HG03354 (cell line): ENCODE data around the gene VPS4A.

Source experiments
- ATAC-seq: cut with Tn5 transposase; IDR thresholded peaks from one replicate; pipeline ENCODE4 v1.9.1; 2021; ENCODE audit warnings: mild to moderate bottlenecking; ENCODE audit not compliant: unreplicated experiment, poor library complexity, severe bottlenecking

VPS4A gene

DNA sequence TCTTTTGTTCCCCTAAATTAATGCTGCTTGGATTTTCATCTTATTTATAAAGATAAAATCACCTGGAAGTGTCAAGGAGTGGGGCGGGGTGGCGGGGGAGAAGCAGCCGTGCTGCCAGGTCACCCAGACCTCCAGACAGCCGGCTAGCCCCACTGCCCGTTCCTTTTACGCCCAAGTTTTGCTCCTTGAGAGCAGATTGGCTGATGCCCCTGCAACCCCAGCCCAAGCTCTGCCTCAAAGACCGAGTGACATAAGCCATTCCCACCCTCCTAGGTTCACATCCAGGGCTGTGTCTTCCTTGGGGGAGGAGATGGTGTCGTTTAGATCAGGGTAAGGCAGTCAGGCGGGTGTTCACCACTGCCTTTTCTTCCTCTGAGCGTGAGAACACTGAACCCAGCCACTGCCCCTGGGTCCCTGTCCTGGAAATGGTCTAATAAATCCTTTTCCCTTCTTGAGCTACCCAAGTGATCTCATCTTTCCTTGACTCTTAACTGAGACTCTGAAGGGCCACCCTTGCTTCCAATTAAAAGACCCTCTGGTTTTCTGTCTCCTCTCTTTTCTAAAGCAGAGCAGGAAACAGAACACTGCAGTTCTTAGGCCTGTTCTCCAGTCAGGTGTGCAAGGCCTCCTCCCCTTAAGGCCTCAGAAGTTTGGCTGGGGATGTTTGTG is 13.6 kb downstream of the VPS4A start:
- no peak for ATAC-seq

DNA sequence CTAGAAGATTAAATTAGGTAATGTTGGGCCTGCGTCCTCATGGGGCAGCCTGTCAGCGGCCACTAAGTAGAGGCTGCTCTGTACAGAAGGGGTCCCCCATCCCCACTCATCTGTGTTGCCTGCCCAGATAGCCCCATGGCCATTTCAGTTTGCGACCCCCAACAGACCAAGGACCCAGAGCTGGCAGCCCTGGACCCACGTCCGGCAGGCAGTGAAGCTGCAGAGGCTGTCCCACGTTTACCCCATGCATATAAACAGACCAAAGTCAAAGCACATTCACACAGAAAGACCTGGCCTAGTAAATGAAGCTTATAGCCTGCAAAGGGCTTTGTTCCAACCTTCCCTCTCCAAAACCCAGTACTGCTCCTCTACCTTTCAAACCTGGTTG is 14.6 kb downstream of the VPS4A start:
- no peak for ATAC-seq

DNA sequence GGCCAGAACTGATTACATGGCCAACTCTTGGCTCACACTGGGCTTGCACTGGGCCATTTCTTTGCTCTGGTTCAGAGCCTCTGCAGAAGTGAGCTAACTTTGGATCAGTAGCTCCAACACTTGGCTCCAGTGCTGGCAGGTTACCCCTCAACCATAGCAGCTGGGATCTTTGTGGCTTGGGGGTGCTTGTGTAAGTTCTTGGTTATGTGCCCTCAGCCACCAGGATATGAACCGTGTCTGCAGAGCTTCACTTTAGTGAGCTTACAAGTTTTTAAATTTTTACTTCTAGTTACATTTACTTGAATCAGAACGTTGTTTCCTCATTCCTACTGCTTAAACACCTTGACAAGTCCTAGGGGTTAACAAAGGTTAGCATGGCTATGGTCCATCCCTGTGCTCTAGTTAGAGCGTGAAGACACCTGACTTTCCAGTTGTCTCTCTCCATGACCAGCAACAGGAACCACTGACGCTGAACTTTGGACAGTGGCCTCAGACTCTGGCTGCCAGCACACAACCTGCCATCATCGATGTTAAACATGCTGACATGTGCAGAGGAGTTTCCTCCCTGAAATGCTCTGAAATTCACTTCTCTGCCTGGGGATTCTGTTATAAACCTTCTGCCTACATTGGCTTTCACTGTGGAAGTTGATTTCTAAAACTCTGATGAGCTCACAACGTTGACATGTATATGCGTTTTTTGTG is 15.2 kb downstream of the VPS4A start:
- no peak for ATAC-seq

DNA sequence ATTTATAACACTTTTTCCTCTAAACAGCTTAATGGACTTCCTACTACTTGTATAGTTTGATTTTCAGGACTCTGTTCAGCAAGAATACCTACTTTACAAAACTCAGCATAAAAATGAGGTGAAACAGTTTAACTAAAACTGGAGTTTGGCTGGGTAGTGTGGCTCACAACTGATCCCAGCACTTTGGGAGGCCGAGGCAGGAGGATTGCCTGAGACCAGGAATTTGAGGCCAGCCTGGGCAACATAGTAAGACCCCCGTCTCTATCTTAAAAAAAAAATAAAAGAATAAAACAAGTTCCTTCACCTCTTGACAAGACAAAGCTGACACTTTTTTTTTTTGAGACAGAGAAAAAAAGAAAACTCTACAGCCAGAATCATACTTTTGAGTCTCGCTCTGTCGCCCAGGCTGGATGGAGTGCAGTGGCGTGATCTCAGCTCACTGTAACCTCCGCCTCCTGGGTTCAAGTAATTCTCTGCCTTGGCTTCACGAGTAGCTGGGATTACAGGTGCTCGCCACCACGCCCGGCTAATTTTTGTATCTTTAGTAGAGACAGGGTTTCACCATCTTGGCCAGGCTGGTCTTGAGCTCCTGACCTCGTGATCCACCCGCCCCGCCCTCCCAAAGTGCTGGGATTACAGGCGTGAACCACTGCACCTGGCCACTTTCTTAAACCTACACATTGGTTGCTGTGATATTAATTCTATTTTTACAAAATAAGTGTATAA is 16.6 kb downstream of the VPS4A start:
- ATAC-seq = no peak

DNA sequence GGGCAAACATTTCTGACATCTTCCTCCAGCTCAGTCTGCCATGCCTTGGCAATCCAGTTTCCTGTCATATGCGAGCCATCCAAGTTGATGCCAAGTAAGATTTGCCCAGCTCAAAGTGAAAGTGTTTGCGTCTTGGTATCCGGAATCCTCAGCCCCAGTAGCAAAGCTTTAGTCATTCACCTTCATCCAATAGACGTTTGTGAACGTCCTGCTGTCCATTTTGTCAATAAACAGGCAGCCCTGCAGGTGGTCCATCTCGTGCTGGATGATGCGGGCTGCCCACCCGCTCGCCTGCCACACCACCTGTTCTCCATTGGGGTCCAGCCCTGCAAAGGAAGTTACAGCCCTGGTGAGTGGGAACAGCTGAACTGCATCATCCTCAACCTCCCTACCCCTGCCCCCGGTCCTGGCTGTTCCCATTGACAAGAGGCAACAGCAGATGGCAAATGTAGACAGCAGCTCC is 17.7 kb downstream of the VPS4A start:
- ATAC-seq = no peak

DNA sequence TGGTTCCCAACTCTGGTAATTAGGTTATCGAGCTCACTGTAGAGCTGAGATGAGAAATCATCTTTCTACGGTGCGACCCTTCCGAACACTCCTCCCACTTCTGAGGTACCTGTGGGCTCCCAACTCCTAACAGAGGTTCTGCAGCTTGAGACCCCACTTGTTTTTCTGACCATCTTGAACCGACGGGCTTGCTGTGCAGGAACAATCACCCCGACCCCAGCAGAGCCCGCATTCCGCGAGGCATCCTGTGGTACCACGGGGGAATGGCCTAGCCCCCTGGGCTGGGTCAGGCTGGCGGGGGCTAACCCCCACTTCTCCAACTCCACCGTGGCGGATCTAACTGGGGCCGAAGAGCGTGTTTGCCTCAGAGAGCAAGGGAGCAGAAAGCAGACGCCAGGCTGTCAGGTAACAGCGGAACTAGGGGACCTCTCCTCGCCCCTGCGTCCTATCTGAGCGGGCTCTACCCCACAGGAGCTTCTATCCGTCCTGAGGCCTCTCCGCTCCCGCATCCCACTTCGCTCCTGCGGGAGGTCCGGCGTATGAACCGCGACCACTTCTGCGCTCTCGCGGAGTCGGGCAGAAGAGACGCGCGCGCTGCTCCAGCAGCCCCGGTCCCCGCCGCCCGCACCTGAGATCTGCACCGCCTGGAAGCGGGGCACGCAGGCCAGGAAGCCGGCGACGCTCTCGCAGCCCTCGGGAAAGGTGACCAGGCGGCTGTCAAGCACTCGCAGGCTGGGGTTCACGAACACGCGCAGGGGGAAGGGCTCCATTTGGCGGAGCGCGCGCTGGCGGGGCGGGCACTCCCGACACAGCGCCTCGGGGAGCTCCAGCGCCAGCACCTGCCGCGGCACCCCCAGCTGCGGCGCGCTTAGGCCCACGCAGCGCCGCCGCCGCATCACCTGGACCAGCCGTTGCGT is 18.5 kb downstream of the VPS4A start:
- peak; percentile 52 for ATAC-seq

DNA sequence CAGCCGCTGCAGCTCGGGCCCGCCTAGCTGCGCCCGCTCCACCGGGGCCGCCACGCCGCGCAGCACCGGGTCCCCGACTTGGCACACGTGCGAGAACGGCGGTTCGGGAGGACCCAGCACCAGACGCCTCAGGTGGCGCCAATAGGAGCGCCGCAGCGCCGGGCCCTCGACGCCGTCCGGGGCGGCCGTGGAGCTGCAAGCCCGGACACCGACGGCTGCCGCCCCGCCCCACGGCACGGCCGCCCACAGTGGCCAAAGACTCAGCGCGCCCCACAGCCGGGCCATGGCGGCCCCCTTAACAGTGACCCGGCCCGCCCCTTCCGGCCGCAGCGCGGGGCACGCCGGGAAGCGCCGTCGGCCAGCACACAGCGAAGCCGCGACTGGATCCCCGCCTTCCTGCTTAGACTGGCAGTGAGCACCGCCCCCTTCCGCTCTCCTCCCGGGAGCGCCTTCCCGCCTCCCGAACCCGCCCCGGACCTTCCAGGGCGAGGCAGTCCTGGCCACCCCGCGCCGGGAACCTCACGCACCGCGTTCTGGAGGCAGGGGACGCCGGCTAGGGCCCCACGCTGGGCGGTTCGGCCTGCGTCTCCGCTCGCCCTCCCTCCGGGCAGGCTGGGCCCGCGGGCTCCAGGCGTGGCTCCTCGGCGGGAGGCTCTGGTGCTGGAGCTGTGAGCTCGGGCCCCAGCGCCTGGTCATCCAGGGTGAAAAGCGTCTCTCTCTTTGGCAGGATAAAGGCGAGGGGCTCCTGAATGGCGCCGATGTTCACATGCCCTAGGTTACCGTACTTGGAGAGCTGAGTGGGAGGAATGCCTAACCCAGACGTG is 19.3 kb downstream of the VPS4A start, which contains the start of gene PDF:
TSS of gene PDF (minus strand) at position 303 of the 824 bp plus-strand sequence. CDS start at position 285, 18 bp downstream.
- ATAC-seq = peak; percentile 95

DNA sequence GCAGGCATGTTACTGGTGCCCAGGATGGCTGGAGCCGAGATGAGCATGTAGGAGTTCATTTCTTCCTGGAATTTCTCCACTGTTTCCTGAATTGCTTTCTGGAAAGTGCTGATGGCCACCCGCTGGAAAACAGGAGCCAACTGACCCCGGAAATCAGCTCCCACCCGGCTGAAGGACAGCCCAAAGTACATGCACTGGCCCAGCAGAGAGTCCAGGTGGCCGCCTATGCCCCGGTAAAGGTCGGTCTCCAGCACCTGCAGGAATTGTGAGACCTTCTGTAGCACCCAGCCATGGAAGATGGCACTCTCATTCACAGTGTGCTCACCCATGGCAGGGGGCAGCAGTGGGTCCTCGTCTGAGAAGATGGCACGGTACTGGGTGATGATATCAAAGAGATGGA is 23.5 kb downstream of the VPS4A start:
- no peak for ATAC-seq

DNA sequence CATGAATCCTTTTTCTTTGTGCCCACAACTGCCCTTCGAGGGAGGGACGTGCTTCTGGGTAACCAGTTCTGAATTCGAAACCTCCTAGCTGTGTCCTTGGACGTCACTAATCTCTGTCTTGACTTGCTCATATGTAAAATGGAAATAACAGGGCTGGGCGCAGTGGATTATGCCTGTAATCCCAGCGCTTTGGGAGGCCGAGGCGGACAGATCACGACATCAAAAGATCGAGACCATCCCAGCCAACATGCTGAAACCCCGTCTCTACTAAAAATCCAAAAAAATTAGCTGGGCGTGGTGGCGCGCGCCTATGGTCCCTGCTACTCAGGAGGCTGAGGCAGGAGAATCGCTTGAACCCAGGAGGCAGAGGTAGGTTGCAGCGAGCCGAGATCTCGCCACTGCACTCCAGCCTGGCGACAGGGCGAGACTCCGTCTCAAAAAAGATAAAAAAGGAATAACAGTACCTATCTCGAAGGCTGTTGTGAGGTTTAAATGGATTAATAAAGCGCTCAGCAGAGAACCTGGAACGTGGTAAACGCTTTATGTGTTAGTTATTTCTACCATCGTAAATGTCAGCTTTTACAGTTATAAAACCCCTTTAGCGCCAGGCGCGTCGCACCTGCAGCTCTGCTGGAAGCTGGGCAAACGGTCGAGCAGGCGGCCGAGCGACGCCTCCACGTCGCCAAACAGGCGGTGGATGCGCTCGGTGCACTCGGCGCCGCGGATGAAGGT is 27.6 kb downstream of the VPS4A start:
- no peak for ATAC-seq

DNA sequence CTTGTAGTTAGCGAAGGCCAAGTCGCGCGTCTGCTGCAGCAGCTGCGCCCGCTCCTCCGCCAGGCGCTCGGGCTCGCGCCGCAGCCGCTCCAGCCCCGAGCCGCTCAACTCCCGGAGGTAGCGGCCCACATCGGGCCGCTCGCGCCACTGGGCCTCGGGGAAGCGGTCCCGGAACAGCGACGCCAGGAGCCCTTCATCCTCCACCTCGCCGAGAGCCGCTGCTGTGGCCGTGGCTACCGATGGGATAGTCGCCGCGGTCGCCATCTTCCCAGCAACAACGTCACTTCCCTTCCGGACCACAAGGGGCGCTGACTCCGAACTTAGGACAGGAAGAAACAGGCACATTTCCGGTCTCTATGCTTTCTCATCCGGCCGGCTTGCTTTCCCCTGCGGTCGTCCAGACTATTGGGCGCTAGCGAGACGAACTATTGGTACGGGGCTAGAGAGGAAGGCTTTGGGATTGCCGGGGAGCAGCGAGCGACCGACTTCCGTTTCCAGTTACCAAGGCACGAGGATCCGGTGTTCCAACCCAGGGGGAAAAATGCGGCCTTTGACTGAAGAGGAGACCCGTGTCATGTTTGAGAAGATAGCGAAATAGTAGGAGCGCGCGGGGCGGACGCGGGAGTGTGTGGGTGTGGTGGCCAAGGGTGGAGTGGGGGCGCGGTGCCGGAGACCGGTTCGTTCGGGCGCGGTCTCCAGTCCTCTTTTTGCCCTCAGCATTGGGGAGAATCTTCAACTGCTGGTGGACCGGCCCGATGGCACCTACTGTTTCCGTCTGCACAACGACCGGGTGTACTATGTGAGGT is 28.3 kb downstream of the VPS4A start, which contains the start of the genes COG8 and NIP7:
TSS of gene COG8 (minus strand) at position 276 of the 806 bp plus-strand sequence. CDS start at position 264, 12 bp downstream.
TSS of gene NIP7 (plus strand) at position 484 of the 806 bp plus-strand sequence. CDS start at position 542, 58 bp downstream.
- ATAC-seq = peak; percentile 93

DNA sequence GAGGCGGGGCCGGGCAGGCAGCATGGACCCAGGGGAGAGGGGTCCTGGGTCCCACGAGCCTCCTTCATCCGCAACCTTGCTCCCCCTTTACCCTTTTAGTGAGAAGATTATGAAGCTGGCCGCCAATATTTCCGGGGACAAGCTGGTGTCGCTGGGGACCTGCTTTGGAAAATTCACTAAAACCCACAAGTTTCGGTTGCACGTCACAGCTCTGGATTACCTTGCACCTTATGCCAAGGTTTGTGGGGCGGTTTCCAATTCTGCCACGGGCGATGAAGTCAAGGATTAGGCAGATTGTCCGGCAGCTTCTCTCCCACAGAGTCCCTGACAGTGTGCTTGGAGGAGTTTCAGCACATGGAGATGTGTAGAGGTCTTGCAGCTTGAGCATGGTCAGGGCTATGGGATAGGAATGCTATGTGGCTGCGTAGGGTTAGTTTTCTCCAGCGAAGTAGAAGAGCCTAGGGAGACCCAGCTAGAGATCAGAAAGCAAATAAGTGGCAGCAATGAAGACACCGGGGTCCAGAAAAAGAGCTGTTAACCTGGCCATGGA is 29.0 kb downstream of the VPS4A start:
- ATAC-seq = no peak

DNA sequence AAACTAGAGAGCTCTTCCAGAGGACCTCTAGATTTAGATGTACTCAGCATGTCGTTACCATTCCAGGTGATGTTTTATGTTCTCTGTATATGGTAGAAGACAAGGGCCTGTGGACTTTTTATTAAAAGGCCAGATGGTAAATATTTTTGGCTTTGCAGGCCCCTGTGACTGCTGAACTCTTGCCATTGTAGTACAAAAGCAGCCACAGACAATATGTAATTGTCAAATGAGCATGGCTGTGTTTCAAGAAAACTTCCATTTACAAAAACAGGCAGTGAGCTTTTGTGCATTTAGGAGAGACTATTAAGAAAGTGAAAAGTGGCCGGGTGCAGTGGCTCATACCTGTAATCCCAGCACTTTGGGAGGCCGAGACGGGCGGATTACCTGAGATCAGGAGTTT is 33.0 kb downstream of the VPS4A start:
- ATAC-seq = no peak

DNA sequence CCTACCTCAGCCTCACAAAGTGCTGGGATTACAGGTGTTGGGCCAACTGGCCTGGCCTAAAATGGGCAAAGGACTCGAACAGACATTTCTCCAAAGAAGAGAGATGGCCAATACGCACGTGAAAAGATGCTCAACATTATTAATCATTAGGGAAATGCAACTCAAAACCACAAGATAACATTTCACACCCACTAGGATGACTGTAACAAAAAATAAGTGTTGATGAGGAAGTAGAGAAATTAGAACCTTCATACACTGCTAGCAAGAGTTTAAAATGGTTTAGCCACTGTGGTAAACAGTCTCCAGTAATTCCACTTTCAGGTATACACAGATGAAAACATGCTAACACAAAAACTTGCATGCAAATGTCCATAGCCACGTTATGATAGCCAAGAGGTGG is 34.8 kb downstream of the VPS4A start:
- ATAC-seq = no peak

DNA sequence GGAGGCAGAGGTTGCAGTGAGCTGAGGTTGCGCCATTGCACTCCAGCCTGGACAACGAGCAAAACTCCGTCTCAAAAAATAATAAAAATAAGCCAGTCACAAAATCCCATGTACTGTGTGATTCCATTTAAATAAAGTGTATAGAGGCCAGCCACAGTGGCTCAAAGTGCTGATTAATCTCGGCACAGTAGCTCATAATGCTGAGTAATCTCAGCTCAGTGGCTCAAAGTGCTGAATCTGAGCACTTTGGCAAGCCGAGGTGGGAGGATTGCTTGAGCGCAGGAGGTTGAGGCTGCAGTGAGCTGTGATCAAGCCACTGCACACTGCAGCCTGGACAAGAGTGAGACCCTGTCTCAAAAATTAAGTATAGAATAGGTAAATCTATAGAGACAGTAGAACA is 35.5 kb downstream of the VPS4A start:
- no peak for ATAC-seq

DNA sequence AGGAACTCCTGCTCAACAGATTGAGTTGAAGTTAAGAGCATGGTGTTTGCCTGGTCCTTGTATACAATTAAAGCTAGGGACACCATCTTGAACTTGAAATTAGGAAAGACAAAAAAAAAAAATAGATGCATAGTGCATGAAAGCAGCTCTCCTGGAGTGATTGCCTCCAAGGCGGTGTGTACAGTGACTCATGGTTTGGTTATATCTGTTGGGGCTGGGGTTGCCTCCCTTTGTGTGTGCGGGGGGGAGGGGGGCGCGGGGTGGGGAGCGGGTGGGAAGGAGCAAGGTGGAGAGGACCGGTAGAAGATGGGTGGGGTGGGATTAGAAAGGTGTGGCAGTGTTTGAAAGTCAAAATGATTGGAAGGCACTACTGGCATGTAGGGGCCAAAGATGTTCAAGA is 37.1 kb downstream of the VPS4A start:
- no peak for ATAC-seq

DNA sequence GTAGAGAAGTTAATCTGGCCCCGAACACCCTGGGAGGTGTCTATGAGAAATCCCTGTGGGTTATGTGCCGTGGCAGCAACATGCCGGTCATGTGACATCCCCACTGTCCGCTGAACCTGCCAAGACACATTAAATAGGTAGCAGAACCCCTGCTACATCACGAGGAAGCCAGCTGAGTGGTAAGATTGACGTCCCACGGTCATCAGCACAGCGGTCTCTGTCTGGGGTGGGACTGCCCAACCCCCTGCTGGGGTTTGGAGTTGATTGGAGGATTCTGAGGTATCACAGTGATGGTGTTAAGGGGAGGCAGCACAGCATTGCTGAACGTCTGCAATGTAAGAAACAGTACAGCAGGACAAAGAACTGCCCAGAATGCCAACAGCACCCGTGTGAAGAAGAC is 38.4 kb downstream of the VPS4A start:
- no peak for ATAC-seq

DNA sequence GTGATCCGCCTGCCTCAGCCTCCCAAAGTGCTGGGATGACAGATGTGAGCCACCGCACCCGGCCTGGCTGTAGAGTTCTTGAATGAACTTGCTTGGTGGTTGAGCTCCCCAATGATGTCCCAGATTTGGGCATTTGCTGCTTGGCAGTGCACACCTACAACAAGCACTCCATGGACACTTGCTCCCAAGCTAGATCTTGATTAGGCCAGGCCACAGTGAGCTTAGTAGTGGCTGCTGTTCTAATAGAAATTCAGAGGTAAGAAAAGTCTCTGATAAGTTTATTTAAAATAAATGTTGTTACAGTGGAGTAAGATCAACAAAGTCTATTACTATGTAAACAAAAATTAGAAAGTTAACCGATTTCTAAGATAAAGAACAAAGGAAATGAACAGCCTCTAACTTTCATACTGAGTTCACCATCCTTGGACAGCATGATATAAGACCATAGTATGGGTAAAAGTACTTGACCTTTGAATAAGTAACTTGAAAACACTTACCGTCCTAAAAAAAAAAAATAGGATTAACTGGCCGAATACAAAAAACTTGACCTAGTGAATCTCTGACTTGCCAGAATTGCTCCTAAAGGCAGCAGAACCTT is 39.5 kb downstream of the VPS4A start:
- no peak for ATAC-seq
